ENCODE results near the gene MAMDC4.

The MAMDC4 gene

DNA sequence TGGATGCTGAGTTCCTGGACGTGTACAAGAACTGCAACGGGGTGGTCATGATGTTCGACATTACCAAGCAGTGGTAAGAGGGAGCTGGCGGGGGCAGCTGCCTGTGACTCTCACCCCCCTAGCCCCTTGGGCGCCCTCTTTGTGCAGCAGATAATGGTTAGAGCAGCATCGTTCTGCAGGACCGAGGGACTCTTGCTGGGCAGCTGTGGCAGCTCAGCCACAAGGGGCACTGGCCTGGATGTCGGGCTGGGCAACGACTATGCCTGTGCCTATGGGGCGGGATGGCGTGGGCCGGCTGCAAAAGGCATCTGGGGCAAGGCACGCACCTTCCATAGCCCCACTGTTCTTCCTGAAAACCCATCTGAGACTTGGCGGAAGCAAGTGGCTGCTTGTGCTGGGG lies 22.7 kb upstream of the MAMDC4 start:
- Histone ChIP-seq H2AFZ (ENCODE audit: low read length) (no peak overlapping the region), H3K79me2 (ENCODE audit: insufficient read depth, low read length) (no peaks in the 10 kb centered on the region), H3K9me3 (ENCODE audit: insufficient read depth, low read depth, low read length) (no peaks in the 10 kb centered on the region), H3K9ac (ENCODE audit: low read depth, low read length, poor library complexity, severe bottlenecking) (no peak overlapping the region), H3K9me2 (replicated peaks; ENCODE audit: low read depth, low read length) (no peaks in the 10 kb centered on the region), H3K4me2 (ENCODE audit: low read depth, low read length, poor library complexity, severe bottlenecking) (no peak overlapping the region), H3K4me3 (ENCODE audit: low read length, poor library complexity, severe bottlenecking) (no peak overlapping the region), H3K4me1 (ENCODE audit: insufficient read depth, low read length, poor library complexity, severe bottlenecking) (no peaks in the 10 kb centered on the region), H3K27me3 (ENCODE audit: insufficient read depth, low read length, poor library complexity, severe bottlenecking) (no peaks in the 10 kb centered on the region), H3F3A (ENCODE audit: low read depth) (no peaks in the 10 kb centered on the region), H4K20me1 (ENCODE audit: insufficient read depth, low read length, poor library complexity, severe bottlenecking) (no peaks in the 10 kb centered on the region), H3K36me3 (ENCODE audit: insufficient read depth, low read length) (peaks cover 36% of the 10 kb centered on the region; the same call in 1 of the 2 replicates)
- no peak for TF ChIP-seq EZH2phosphoT487 (IDR thresholded peaks at IDR 0.05; ENCODE audit: borderline replicate concordance)

DNA sequence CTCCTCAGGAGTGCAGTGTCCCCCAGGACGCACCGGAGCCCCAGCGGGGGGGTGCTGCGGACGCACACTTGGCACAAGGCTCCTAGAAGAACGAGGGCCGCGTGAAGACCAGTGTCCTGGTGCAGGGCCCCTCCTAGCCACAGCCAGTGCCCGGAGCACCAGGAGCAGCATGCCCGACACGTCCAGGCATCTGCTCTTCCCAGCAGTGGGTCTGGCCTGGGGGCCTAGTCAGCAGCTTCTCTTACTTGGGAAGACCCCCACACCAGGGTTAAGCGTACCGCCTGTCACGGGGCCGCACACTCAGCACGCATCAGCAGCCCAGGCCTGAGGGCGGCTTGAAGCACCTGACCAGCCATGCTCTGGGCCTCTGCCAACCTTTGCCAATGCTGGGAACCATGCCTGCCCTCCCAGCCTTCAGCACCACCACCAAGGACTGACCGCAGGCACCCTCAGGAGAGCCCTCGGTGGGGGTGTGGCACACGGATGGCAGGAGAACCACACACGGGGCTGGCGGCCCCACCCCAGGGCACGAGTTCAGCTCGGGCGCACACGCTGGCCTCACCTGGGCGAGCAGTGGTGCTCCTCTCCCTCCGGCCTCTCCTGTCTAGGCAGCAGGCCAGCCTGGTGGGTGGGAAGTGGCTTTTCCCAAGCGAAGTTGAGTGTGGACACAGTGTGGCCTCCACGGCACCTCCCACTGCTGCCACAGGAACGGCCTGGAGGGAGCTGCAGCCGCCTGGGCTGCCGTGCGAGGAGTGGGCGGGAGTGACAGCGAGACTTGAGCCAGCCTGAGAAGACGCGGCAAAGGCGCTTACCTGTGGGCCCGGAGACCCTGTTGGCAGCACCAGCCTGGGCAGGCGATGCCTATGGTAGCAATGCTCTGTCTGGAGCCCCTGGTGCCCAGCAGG lies 21.9 kb upstream of the MAMDC4 start:
- Histone ChIP-seq H3K4me2 (ENCODE audit: low read depth, low read length, poor library complexity, severe bottlenecking) (no peak overlapping the region), H3K9me3 (ENCODE audit: insufficient read depth, low read depth, low read length) (no peaks in the 10 kb centered on the region), H3K79me2 (ENCODE audit: insufficient read depth, low read length) (no peaks in the 10 kb centered on the region), H3F3A (ENCODE audit: low read depth) (no peaks in the 10 kb centered on the region), H2AFZ (ENCODE audit: low read length) (no peak overlapping the region), H3K4me1 (ENCODE audit: insufficient read depth, low read length, poor library complexity, severe bottlenecking) (no peaks in the 10 kb centered on the region), H3K36me3 (ENCODE audit: insufficient read depth, low read length) (peaks cover 36% of the 10 kb centered on the region; the same call in 1 of the 2 replicates), H3K4me3 (ENCODE audit: low read length, poor library complexity, severe bottlenecking) (no peak overlapping the region), H3K9me2 (replicated peaks; ENCODE audit: low read depth, low read length) (no peaks in the 10 kb centered on the region), H3K9ac (ENCODE audit: low read depth, low read length, poor library complexity, severe bottlenecking) (no peak overlapping the region), H4K20me1 (ENCODE audit: insufficient read depth, low read length, poor library complexity, severe bottlenecking) (no peaks in the 10 kb centered on the region), H3K27me3 (ENCODE audit: insufficient read depth, low read length, poor library complexity, severe bottlenecking) (no peaks in the 10 kb centered on the region)
- TF ChIP-seq EZH2phosphoT487 (IDR thresholded peaks at IDR 0.05; ENCODE audit: borderline replicate concordance) = no peak
- TF ChIP-seq, protein P1, sequence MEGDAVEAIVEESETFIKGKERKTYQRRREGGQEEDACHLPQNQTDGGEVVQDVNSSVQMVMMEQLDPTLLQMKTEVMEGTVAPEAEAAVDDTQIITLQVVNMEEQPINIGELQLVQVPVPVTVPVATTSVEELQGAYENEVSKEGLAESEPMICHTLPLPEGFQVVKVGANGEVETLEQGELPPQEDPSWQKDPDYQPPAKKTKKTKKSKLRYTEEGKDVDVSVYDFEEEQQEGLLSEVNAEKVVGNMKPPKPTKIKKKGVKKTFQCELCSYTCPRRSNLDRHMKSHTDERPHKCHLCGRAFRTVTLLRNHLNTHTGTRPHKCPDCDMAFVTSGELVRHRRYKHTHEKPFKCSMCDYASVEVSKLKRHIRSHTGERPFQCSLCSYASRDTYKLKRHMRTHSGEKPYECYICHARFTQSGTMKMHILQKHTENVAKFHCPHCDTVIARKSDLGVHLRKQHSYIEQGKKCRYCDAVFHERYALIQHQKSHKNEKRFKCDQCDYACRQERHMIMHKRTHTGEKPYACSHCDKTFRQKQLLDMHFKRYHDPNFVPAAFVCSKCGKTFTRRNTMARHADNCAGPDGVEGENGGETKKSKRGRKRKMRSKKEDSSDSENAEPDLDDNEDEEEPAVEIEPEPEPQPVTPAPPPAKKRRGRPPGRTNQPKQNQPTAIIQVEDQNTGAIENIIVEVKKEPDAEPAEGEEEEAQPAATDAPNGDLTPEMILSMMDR (conservative IDR thresholded peaks at IDR 0.05; ENCODE audit: low read length) = no peak

DNA sequence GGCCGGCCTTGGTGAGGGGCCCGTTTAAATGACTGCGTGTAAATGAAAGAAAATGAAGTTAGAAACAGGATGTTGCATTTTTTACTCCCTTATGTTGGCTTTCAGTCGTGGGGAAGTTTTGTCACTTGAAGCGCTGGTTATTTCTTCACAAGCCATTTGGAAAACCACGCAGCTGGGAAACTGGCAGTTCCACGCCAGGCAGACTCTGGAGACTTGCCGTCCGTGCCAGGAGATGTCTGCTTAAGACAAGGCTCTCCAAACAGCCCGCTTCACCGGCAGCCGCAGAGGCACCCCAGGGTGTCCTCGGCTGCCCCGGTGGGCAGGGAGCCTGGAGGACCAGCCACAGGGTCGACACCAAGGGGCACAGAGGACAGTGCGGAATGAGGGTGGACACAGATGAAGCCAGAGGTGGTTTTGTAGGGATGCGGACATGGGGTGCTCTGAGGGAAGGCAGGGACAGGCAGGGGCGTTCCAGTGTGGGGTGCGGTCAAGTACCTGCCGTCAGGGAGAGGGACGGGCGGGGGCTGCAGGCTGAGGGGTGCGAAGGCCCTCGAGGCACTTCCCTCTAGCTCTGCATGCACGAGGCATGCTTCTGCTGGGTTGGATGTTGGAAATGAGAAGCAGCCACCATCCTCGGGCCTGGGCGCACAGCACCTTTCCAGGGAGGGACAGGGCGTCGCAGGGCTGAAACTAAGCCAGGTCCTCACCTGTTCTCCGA lies 21.0 kb upstream of the MAMDC4 start:
- Histone ChIP-seq H3K27me3 (ENCODE audit: insufficient read depth, low read length, poor library complexity, severe bottlenecking) (no peaks in the 10 kb centered on the region), H3K4me3 (ENCODE audit: low read length, poor library complexity, severe bottlenecking) (no peak overlapping the region), H3F3A (ENCODE audit: low read depth) (no peaks in the 10 kb centered on the region), H4K20me1 (ENCODE audit: insufficient read depth, low read length, poor library complexity, severe bottlenecking) (no peaks in the 10 kb centered on the region), H3K4me1 (ENCODE audit: insufficient read depth, low read length, poor library complexity, severe bottlenecking) (no peaks in the 10 kb centered on the region), H3K79me2 (ENCODE audit: insufficient read depth, low read length) (no peaks in the 10 kb centered on the region), H3K36me3 (ENCODE audit: insufficient read depth, low read length) (peaks cover 27% of the 10 kb centered on the region; the same call in 1 of the 2 replicates), H2AFZ (ENCODE audit: low read length) (no peak overlapping the region), H3K9me3 (ENCODE audit: insufficient read depth, low read depth, low read length) (no peaks in the 10 kb centered on the region), H3K4me2 (ENCODE audit: low read depth, low read length, poor library complexity, severe bottlenecking) (no peak overlapping the region), H3K9ac (ENCODE audit: low read depth, low read length, poor library complexity, severe bottlenecking) (no peak overlapping the region), H3K9me2 (replicated peaks; ENCODE audit: low read depth, low read length) (no peaks in the 10 kb centered on the region)
- TF ChIP-seq, protein P1 (conservative IDR thresholded peaks at IDR 0.05; ENCODE audit: low read length) = no peak
- TF ChIP-seq EZH2phosphoT487 (IDR thresholded peaks at IDR 0.05; ENCODE audit: borderline replicate concordance) = no peak
